ENCODE measurements around the gene DHDDS.

The DHDDS gene

GRCh38 chr1:26405281-26405915 is 26.7 kb upstream of the DHDDS start:
- no peak overlapping the region for H2BK15ac ChIP-seq (ENCODE audit: low read depth, poor library complexity, severe bottlenecking)
- H3K9ac ChIP-seq (ENCODE audit: low read length), result no peak overlapping the region
- H2AFZ ChIP-seq (ENCODE audit: low read depth, low read length), result no peak overlapping the region
- H3K79me1 ChIP-seq (replicated peaks; ENCODE audit: low read length, poor library complexity, severe bottlenecking), result no peaks in the 10 kb centered on the region
- no peak overlapping the region for H3K4ac ChIP-seq (ENCODE audit: low read depth in 1 of 2, low read length in 2 of 2)
- no peak overlapping the region for H3K4me2 ChIP-seq (ENCODE audit: low read length, poor library complexity, severe bottlenecking)
- H3K4me1 ChIP-seq (ENCODE audit: control insufficient read depth, insufficient read depth, low read depth, low read length), result peaks cover 4% of the 10 kb centered on the region
- H2BK120ac ChIP-seq (ENCODE audit: low read depth, low read length), result no peak overlapping the region
- no peak overlapping the region for H4K8ac ChIP-seq (ENCODE audit: low read length)
- H2AK5ac ChIP-seq (ENCODE audit: low read length, severe bottlenecking), result no peak overlapping the region
- no peaks in the 10 kb centered on the region for H3K9me3 ChIP-seq (ENCODE audit: control insufficient read depth, low read length)
- no peak overlapping the region for H3K14ac ChIP-seq (ENCODE audit: low read length in 2 of 2)
- H3K23ac ChIP-seq (ENCODE audit: low read length in 2 of 2), result no peak overlapping the region
- H2BK5ac ChIP-seq (ENCODE audit: low read depth, low read length, poor library complexity, severe bottlenecking), result no peak overlapping the region
- no peak overlapping the region for H3K4me3 ChIP-seq (ENCODE audit: insufficient read depth in 1 of 2, low read depth in 1 of 2, low read length in 2 of 2)
- no peak for DNase-seq
- H4K91ac ChIP-seq (ENCODE audit: low read length), result no peak overlapping the region
- H3K18ac ChIP-seq (ENCODE audit: low read depth in 1 of 2, low read length in 2 of 2), result no peak overlapping the region
- H3K27ac ChIP-seq (ENCODE audit: low read length, poor library complexity, severe bottlenecking), result no peak overlapping the region
- no peaks in the 10 kb centered on the region for H3K36me3 ChIP-seq (ENCODE audit: control insufficient read depth in 1 of 2, insufficient read depth in 2 of 2, low read depth in 1 of 2, low read length in 2 of 2)
- H2BK12ac ChIP-seq (ENCODE audit: low read length in 2 of 2), result no peak overlapping the region
- H3K27me3 ChIP-seq (ENCODE audit: control insufficient read depth in 1 of 2, insufficient read depth in 1 of 2, low read length in 2 of 2), result peaks cover 32 to 50% of the 10 kb centered on the region in 2 experiments
- WGBS, result 78% methylated on average over 5 of the region's 7 CpGs

- Histone ChIP-seq H3K18ac (ENCODE audit: low read depth in 1 of 2, low read length in 2 of 2) (no peak overlapping the region), H3K9ac (ENCODE audit: low read length) (no peak overlapping the region), H3K14ac (ENCODE audit: low read length in 2 of 2) (no peak overlapping the region), H2BK15ac (ENCODE audit: low read depth, poor library complexity, severe bottlenecking) (no peak overlapping the region), H3K79me1 (replicated peaks; ENCODE audit: low read length, poor library complexity, severe bottlenecking) (no peaks in the 10 kb centered on the region), H3K9me3 (ENCODE audit: control insufficient read depth, low read length) (no peaks in the 10 kb centered on the region), H3K4me2 (ENCODE audit: low read length, poor library complexity, severe bottlenecking) (no peak overlapping the region), H3K4me3 (ENCODE audit: insufficient read depth in 1 of 2, low read depth in 1 of 2, low read length in 2 of 2) (no peak overlapping the region), H3K4ac (ENCODE audit: low read depth in 1 of 2, low read length in 2 of 2) (no peak overlapping the region), H3K23ac (ENCODE audit: low read length in 2 of 2) (no peak overlapping the region), H3K4me1 (ENCODE audit: control insufficient read depth, insufficient read depth, low read depth, low read length) (peaks cover 13% of the 10 kb centered on the region), H4K8ac (ENCODE audit: low read length) (no peak overlapping the region), H3K36me3 (ENCODE audit: control insufficient read depth in 1 of 2, insufficient read depth in 2 of 2, low read depth in 1 of 2, low read length in 2 of 2) (no peaks in the 10 kb centered on the region), H2AFZ (ENCODE audit: low read depth, low read length) (no peak overlapping the region), H2BK5ac (ENCODE audit: low read depth, low read length, poor library complexity, severe bottlenecking) (no peak overlapping the region), H3K27me3 (ENCODE audit: control insufficient read depth in 1 of 2, insufficient read depth in 1 of 2, low read length in 2 of 2) (peaks cover 55 to 61% of the 10 kb centered on the region in 2 experiments), H2BK12ac (ENCODE audit: low read length in 2 of 2) (no peak overlapping the region), H4K91ac (ENCODE audit: low read length) (no peak overlapping the region), H2BK120ac (ENCODE audit: low read depth, low read length) (no peak overlapping the region), H2AK5ac (ENCODE audit: low read length, severe bottlenecking) (no peak overlapping the region), H3K27ac (ENCODE audit: low read length, poor library complexity, severe bottlenecking) (no peak overlapping the region)
- WGBS, result 0% methylated on average over 8 of the region's 12 CpGs
- peak; percentile 74 for DNase-seq
These were observed 23.5 kb upstream of the DHDDS start for GRCh38 chr1:26408604-26409003.

- H3K4me2 ChIP-seq (ENCODE audit: low read length, poor library complexity, severe bottlenecking), result no peak overlapping the region
- H2BK15ac ChIP-seq (ENCODE audit: low read depth, poor library complexity, severe bottlenecking), result no peak overlapping the region
- peaks cover 58 to 61% of the 10 kb centered on the region in 2 experiments for H3K27me3 ChIP-seq (ENCODE audit: control insufficient read depth in 1 of 2, insufficient read depth in 1 of 2, low read length in 2 of 2)
- H4K8ac ChIP-seq (ENCODE audit: low read length), result no peak overlapping the region
- no peak overlapping the region for H2AFZ ChIP-seq (ENCODE audit: low read depth, low read length)
- H2BK12ac ChIP-seq (ENCODE audit: low read length in 2 of 2), result no peak overlapping the region
- no peak for DNase-seq
- no peak overlapping the region for H3K23ac ChIP-seq (ENCODE audit: low read length in 2 of 2)
- H3K9ac ChIP-seq (ENCODE audit: low read length), result no peak overlapping the region
- H3K27ac ChIP-seq (ENCODE audit: low read length, poor library complexity, severe bottlenecking), result no peak overlapping the region
- no peaks in the 10 kb centered on the region for H3K79me1 ChIP-seq (replicated peaks; ENCODE audit: low read length, poor library complexity, severe bottlenecking)
- no peak overlapping the region for H2AK5ac ChIP-seq (ENCODE audit: low read length, severe bottlenecking)
- H3K9me3 ChIP-seq (ENCODE audit: control insufficient read depth, low read length), result no peaks in the 10 kb centered on the region
- H3K4me3 ChIP-seq (ENCODE audit: insufficient read depth in 1 of 2, low read depth in 1 of 2, low read length in 2 of 2), result no peak overlapping the region
- no peak overlapping the region for H3K14ac ChIP-seq (ENCODE audit: low read length in 2 of 2)
- no peak overlapping the region for H3K18ac ChIP-seq (ENCODE audit: low read depth in 1 of 2, low read length in 2 of 2)
- no peaks in the 10 kb centered on the region for H3K36me3 ChIP-seq (ENCODE audit: control insufficient read depth in 1 of 2, insufficient read depth in 2 of 2, low read depth in 1 of 2, low read length in 2 of 2)
- no peak overlapping the region for H2BK5ac ChIP-seq (ENCODE audit: low read depth, low read length, poor library complexity, severe bottlenecking)
- no peak overlapping the region for H3K4ac ChIP-seq (ENCODE audit: low read depth in 1 of 2, low read length in 2 of 2)
- no peak overlapping the region for H4K91ac ChIP-seq (ENCODE audit: low read length)
- WGBS, result 1% methylated on average over 8 of the region's 16 CpGs
- peaks cover 13% of the 10 kb centered on the region for H3K4me1 ChIP-seq (ENCODE audit: control insufficient read depth, insufficient read depth, low read depth, low read length)
- H2BK120ac ChIP-seq (ENCODE audit: low read depth, low read length), result no peak overlapping the region
These were observed 22.8 kb upstream of the DHDDS start for GRCh38 chr1:26409191-26409807.

DNA sequence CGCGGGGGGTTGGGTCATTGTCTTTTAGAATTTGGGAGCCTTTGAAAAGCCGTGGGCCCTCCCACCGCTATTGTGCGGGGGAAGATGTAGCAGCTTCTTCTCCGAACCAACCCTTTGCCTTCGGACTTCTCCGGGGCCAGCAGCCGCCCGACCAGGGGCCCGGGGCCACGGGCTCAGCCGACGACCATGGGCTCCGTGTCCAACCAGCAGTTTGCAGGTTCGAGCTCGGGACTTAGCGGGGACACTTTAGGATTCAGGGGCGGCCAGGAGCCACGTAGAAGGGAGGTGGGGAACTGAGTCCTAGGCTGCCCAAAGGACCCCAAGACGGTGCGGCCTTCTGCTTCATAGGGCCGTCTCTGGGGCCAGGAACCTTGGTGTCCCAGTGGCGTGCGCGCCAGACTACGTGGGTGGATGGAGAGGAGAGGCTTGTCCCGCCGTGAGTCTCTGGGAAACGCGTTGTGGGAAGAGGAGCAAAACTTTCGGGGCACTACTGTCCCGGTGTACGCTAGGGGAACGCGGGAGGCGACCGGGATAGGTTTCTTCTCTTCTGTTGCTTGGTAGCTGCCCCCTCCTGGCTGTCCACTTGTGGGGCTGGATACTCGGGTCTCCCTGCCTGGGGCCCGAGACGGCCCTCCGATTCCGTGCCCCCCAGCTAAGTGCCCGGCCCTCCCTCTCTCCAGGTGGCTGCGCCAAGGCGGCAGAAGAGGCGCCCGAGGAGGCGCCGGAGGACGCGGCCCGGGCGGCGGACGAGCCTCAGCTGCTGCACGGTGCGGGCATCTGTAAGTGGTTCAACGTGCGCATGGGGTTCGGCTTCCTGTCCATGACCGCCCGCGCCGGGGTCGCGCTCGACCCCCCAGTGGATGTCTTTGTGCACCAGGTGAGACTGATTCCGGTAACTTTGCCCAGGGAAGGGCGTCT is 21.2 kb upstream of the DHDDS start, which contains the start of gene LIN28A:
LIN28A (plus strand) TSS at position 112 of the 918 bp plus-strand sequence; CDS start at position 187, 75 bp downstream.
- Histone ChIP-seq H2BK5ac (ENCODE audit: low read depth, low read length, poor library complexity, severe bottlenecking) (no peak within 1 kb of the TSS), H2BK15ac (ENCODE audit: low read depth, poor library complexity, severe bottlenecking) (peak within 1 kb of the TSS; percentile 23), H3K27ac (ENCODE audit: low read length, poor library complexity, severe bottlenecking) (no peak within 1 kb of the TSS), H2AK5ac (ENCODE audit: low read length, severe bottlenecking) (no peak within 1 kb of the TSS), H2AFZ (ENCODE audit: low read depth, low read length) (no peak within 1 kb of the TSS), H3K36me3 (ENCODE audit: control insufficient read depth in 1 of 2, insufficient read depth in 2 of 2, low read depth in 1 of 2, low read length in 2 of 2) (no peaks in the 10 kb centered on the region), H3K79me1 (replicated peaks; ENCODE audit: low read length, poor library complexity, severe bottlenecking) (no peaks in the 10 kb centered on the region), H3K23ac (ENCODE audit: low read length in 2 of 2) (no peak within 1 kb of the TSS), H3K4me2 (ENCODE audit: low read length, poor library complexity, severe bottlenecking) (no peak within 1 kb of the TSS), H3K4me3 (ENCODE audit: insufficient read depth in 1 of 2, low read depth in 1 of 2, low read length in 2 of 2) (no peak within 1 kb of the TSS), H3K27me3 (ENCODE audit: control insufficient read depth in 1 of 2, insufficient read depth in 1 of 2, low read length in 2 of 2) (peaks cover 73 to 74% of the 10 kb centered on the region in 2 experiments), H3K14ac (ENCODE audit: low read length in 2 of 2) (no peak within 1 kb of the TSS), H3K4me1 (ENCODE audit: control insufficient read depth, insufficient read depth, low read depth, low read length) (peaks cover 13% of the 10 kb centered on the region), H2BK12ac (ENCODE audit: low read length in 2 of 2) (no peak within 1 kb of the TSS), H3K9ac (ENCODE audit: low read length) (no peak within 1 kb of the TSS), H3K4ac (ENCODE audit: low read depth in 1 of 2, low read length in 2 of 2) (no peak within 1 kb of the TSS), H4K91ac (ENCODE audit: low read length) (no peak within 1 kb of the TSS), H3K18ac (ENCODE audit: low read depth in 1 of 2, low read length in 2 of 2) (no peak within 1 kb of the TSS), H2BK120ac (ENCODE audit: low read depth, low read length) (no peak within 1 kb of the TSS), H3K9me3 (ENCODE audit: control insufficient read depth, low read length) (no peaks in the 10 kb centered on the region), H4K8ac (ENCODE audit: low read length) (no peak within 1 kb of the TSS)
- DNase-seq, result no peak
- WGBS, result 1% methylated on average over 68 of the region's 70 CpGs

Data from mesenchymal stem cell (in vitro differentiated cells and primary cell).